ENCODE data around the gene CENPN. TPM values are rescaled to one million over a fixed set of nuclear protein-coding genes. Genes with fewer than 3 reads are reported as not detected.

The CENPN gene
- total and polyA plus RNA-seq, 10 of the 15 experiments (the other 5 are each of a cell fraction or from before 2014, with no cell fraction given) = 39.8 to 143 (median 66.8) TPM

- DNase-seq (ENCODE audit: low read depth, low spot score) (no peak), FAIRE-seq (no peak), ATAC-seq (peak; percentile 22; the same call in 1 of the 3 replicates)
- WGBS (ENCODE audit: insufficient coverage, insufficient replicate concordance, low lambda C conversion rate, missing lambda C conversion rate) = 18% methylated on average over 2 of the region's 2 CpGs
- ChIA-PET CTCF (interaction anchor here (1.0 kb wide), 1 partner anchor 15 kb away, joined by 5 read pairs; no protein-coding TSS in a partner anchor), SMC1A (ENCODE audit: uncharacterized antibody, unreplicated experiment) (interaction anchor here (0.7 to 1.0 kb wide), 2 partner anchors 15 to 40 kb away, joined by 3 read pairs; no protein-coding TSS in a partner anchor), RAD21 (ENCODE audit: unreplicated experiment) (no interaction called here), POLR2A (no interaction called here)
- intact Hi-C loops (cut with micrococcal nuclease; ENCODE audit: unreplicated experiment) (no loop called here), in situ Hi-C loops (cut with MboI) (no loop called here)
- no peaks in the 10 kb centered on the region; the same call in 1 of the 2 replicates for H4K20me1 ChIP-seq (ENCODE audit: control insufficient read depth, insufficient read depth)
- no peak overlapping the region for H3K27ac ChIP-seq (ENCODE audit: control insufficient read depth, insufficient read depth)
- H3K79me2 ChIP-seq (ENCODE audit: control insufficient read depth, insufficient read depth, low read length) = no peaks in the 10 kb centered on the region
- no peaks in the 10 kb centered on the region for H3K27me3 ChIP-seq (replicated peaks in 1 of 2; ENCODE audit: control insufficient read depth in 2 of 2, insufficient read depth in 2 of 2, low read length in 1 of 2)
- no peak overlapping the region for H2AFZ ChIP-seq (ENCODE audit: control insufficient read depth, low read depth, low read length)
- no TSS peak for BruUV-seq (replicated peaks)
- no peak overlapping the region for H3K4me2 ChIP-seq (ENCODE audit: control insufficient read depth, insufficient read depth)
- H3K36me3 ChIP-seq (ENCODE audit: control insufficient read depth in 2 of 2, insufficient read depth in 2 of 2, low read length in 1 of 2) = no peaks in the 10 kb centered on the region
- no peak overlapping the region for H3K4me3 ChIP-seq
- TF ChIP-seq E2F4 (IDR thresholded peaks at IDR 0.05; ENCODE audit: low read depth, low read length) (no peak), TBL1XR1 (IDR thresholded peaks at IDR 0.05; ENCODE audit: low read depth, low read length) (no peak), ETV6 (conservative IDR thresholded peaks at IDR 0.05 in 1 of 2, IDR thresholded peaks at IDR 0.05 in 1 of 2; ENCODE audit: borderline replicate concordance in 1 of 2, low read depth in 1 of 2) (no peak), ASH2L (IDR thresholded peaks at IDR 0.05; ENCODE audit: borderline replicate concordance, low read depth) (no peak), STAT1 (conservative IDR thresholded peaks at IDR 0.05) (no peak), MYB (IDR thresholded peaks at IDR 0.05; ENCODE audit: borderline replicate concordance, low read depth, low read length) (no peak), JUNB (IDR thresholded peaks at IDR 0.05) (no peak), IKZF2 (IDR thresholded peaks at IDR 0.05) (no peak), KAT2A (conservative IDR thresholded peaks at IDR 0.05; ENCODE audit: control insufficient read depth, low read depth, low read length) (no peak), RFX5 (IDR thresholded peaks at IDR 0.05; ENCODE audit: low read depth, low read length) (no peak), ZZZ3 (IDR thresholded peaks at IDR 0.05; ENCODE audit: control insufficient read depth, insufficient read length, low read depth) (no peak), JUND (IDR thresholded peaks at IDR 0.05; ENCODE audit: low read depth, low read length) (no peak), TCF7 (IDR thresholded peaks at IDR 0.05; ENCODE audit: borderline replicate concordance) (no peak), RUNX3 (IDR thresholded peaks at IDR 0.05; ENCODE audit: low read length) (no peak), NBN (IDR thresholded peaks at IDR 0.05) (no peak)
- TF ChIP-seq, protein P1, sequence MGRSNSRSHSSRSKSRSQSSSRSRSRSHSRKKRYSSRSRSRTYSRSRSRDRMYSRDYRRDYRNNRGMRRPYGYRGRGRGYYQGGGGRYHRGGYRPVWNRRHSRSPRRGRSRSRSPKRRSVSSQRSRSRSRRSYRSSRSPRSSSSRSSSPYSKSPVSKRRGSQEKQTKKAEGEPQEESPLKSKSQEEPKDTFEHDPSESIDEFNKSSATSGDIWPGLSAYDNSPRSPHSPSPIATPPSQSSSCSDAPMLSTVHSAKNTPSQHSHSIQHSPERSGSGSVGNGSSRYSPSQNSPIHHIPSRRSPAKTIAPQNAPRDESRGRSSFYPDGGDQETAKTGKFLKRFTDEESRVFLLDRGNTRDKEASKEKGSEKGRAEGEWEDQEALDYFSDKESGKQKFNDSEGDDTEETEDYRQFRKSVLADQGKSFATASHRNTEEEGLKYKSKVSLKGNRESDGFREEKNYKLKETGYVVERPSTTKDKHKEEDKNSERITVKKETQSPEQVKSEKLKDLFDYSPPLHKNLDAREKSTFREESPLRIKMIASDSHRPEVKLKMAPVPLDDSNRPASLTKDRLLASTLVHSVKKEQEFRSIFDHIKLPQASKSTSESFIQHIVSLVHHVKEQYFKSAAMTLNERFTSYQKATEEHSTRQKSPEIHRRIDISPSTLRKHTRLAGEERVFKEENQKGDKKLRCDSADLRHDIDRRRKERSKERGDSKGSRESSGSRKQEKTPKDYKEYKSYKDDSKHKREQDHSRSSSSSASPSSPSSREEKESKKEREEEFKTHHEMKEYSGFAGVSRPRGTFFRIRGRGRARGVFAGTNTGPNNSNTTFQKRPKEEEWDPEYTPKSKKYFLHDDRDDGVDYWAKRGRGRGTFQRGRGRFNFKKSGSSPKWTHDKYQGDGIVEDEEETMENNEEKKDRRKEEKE (IDR thresholded peaks at IDR 0.05) = no peak
- TF ChIP-seq, protein P2, sequence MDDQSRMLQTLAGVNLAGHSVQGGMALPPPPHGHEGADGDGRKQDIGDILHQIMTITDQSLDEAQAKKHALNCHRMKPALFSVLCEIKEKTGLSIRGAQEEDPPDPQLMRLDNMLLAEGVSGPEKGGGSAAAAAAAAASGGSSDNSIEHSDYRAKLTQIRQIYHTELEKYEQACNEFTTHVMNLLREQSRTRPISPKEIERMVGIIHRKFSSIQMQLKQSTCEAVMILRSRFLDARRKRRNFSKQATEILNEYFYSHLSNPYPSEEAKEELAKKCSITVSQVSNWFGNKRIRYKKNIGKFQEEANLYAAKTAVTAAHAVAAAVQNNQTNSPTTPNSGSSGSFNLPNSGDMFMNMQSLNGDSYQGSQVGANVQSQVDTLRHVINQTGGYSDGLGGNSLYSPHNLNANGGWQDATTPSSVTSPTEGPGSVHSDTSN (IDR thresholded peaks at IDR 0.05; ENCODE audit: insufficient replicate concordance, low read depth, low read length) = no peak
- TF ChIP-seq, protein P3, sequence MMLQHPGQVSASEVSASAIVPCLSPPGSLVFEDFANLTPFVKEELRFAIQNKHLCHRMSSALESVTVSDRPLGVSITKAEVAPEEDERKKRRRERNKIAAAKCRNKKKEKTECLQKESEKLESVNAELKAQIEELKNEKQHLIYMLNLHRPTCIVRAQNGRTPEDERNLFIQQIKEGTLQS (IDR thresholded peaks at IDR 0.05; ENCODE audit: borderline replicate concordance, extremely low read depth, low read depth, low read length) = no peak
- H3K9me3 ChIP-seq (replicated peaks; ENCODE audit: control insufficient read depth, insufficient read depth, low read length) = no peaks in the 10 kb centered on the region
- H3K9ac ChIP-seq (ENCODE audit: control insufficient read depth, insufficient read depth, low read length) = no peak overlapping the region
- H3K4me1 ChIP-seq (ENCODE audit: control insufficient read depth, insufficient read depth, low read length) = no peaks in the 10 kb centered on the region
These were observed 42.7 kb upstream of the CENPN start for GRCh38 chr16:80964351-80964750.

Data from GM12878 (cell line).